Measurements from ENCODE around the gene MMP17.
"Not testable (repeated sequence)": the region's sequence is repeated elsewhere in the genome, so short reads cannot be mapped to it uniquely, and the experiment has no call there.

Gene MMP17

GRCh38 chr12:131883521-131883900, 55.3 kb downstream of the MMP17 start:
- Histone ChIP-seq H3K79me2 (ENCODE audit: low read length) (no peaks in the 10 kb centered on the region), H3K4me3 (ENCODE audit: low read length) (no peak overlapping the region), H3K9me2 (replicated peaks; ENCODE audit: insufficient read depth, low read length) (no peaks in the 10 kb centered on the region), H3K9me3 (replicated peaks; ENCODE audit: insufficient read depth, low read length) (no peaks in the 10 kb centered on the region), H3K36me3 (replicated peaks; ENCODE audit: insufficient read depth, low read length) (no peaks in the 10 kb centered on the region), H2AFZ (ENCODE audit: low read length) (no peak overlapping the region), H3K27me3 (replicated peaks; ENCODE audit: insufficient read depth, low read length) (no peaks in the 10 kb centered on the region; the same call in 1 of the 2 replicates), H3K4me1 (ENCODE audit: low read length) (no peaks in the 10 kb centered on the region), H4K20me1 (ENCODE audit: insufficient read depth, low read length) (no peaks in the 10 kb centered on the region), H3K9ac (ENCODE audit: low read length) (no peak overlapping the region), H3K4me2 (ENCODE audit: low read depth, low read length) (no peak overlapping the region), H3K27ac (ENCODE audit: low read length) (no peak overlapping the region), H3F3A (ENCODE audit: insufficient read depth, low read length) (no peaks in the 10 kb centered on the region)
- TF ChIP-seq EZH2phosphoT487 (IDR thresholded peaks at IDR 0.05; ENCODE audit: low read length) (no peak), EZH2 (optimal IDR thresholded peaks at IDR 0.05; ENCODE audit: low read depth, low read length) (no peak), CTCF (IDR thresholded peaks at IDR 0.05; ENCODE audit: low read length) (no peak)
- no peak for DNase-seq

- H3K4me3 ChIP-seq (ENCODE audit: low read length); H3K9me3 ChIP-seq (replicated peaks; ENCODE audit: insufficient read depth, low read length); H3K27me3 ChIP-seq (replicated peaks; ENCODE audit: insufficient read depth, low read length); H3K9me2 ChIP-seq (replicated peaks; ENCODE audit: insufficient read depth, low read length); H3F3A ChIP-seq (ENCODE audit: insufficient read depth, low read length); H3K27ac ChIP-seq (ENCODE audit: low read length); H3K4me1 ChIP-seq (ENCODE audit: low read length); H3K36me3 ChIP-seq (replicated peaks; ENCODE audit: insufficient read depth, low read length); H2AFZ ChIP-seq (ENCODE audit: low read length); DNase-seq; H3K79me2 ChIP-seq (ENCODE audit: low read length); H3K9ac ChIP-seq (ENCODE audit: low read length); H4K20me1 ChIP-seq (ENCODE audit: insufficient read depth, low read length); H3K4me2 ChIP-seq (ENCODE audit: low read depth, low read length): not testable (repeated sequence)
Observed at GRCh38 chr12:131885076-131885475, 56.9 kb downstream of the MMP17 start.

GRCh38 chr12:131885543-131886057, 57.4 kb downstream of the MMP17 start:
- no peaks in the 10 kb centered on the region for H3K79me2 ChIP-seq (ENCODE audit: low read length)
- H3K4me2 ChIP-seq (ENCODE audit: low read depth, low read length), result no peak overlapping the region
- H4K20me1 ChIP-seq (ENCODE audit: insufficient read depth, low read length), result no peaks in the 10 kb centered on the region
- H3K4me1 ChIP-seq (ENCODE audit: low read length), result no peaks in the 10 kb centered on the region
- no peaks in the 10 kb centered on the region for H3F3A ChIP-seq (ENCODE audit: insufficient read depth, low read length)
- no peaks in the 10 kb centered on the region; the same call in 1 of the 2 replicates for H3K27me3 ChIP-seq (replicated peaks; ENCODE audit: insufficient read depth, low read length)
- H3K4me3 ChIP-seq (ENCODE audit: low read length), result no peak overlapping the region
- no peak overlapping the region for H3K27ac ChIP-seq (ENCODE audit: low read length)
- no peak overlapping the region for H2AFZ ChIP-seq (ENCODE audit: low read length)
- no peaks in the 10 kb centered on the region for H3K9me3 ChIP-seq (replicated peaks; ENCODE audit: insufficient read depth, low read length)
- H3K9me2 ChIP-seq (replicated peaks; ENCODE audit: insufficient read depth, low read length), result no peaks in the 10 kb centered on the region
- no peak for DNase-seq
- no peaks in the 10 kb centered on the region for H3K36me3 ChIP-seq (replicated peaks; ENCODE audit: insufficient read depth, low read length)
- no peak overlapping the region for H3K9ac ChIP-seq (ENCODE audit: low read length)
- no peak for TF ChIP-seq EZH2phosphoT487 (IDR thresholded peaks at IDR 0.05; ENCODE audit: low read length)
- no peak for TF ChIP-seq CTCF (IDR thresholded peaks at IDR 0.05; ENCODE audit: low read length)
- no peak for TF ChIP-seq EZH2 (optimal IDR thresholded peaks at IDR 0.05; ENCODE audit: low read depth, low read length)

- not testable (repeated sequence) for H3K4me3 ChIP-seq (ENCODE audit: low read length); H3K4me2 ChIP-seq (ENCODE audit: low read depth, low read length); DNase-seq; H3K27ac ChIP-seq (ENCODE audit: low read length); H3F3A ChIP-seq (ENCODE audit: insufficient read depth, low read length); H3K79me2 ChIP-seq (ENCODE audit: low read length); H3K4me1 ChIP-seq (ENCODE audit: low read length); H3K9ac ChIP-seq (ENCODE audit: low read length); H3K27me3 ChIP-seq (replicated peaks; ENCODE audit: insufficient read depth, low read length); H4K20me1 ChIP-seq (ENCODE audit: insufficient read depth, low read length); H3K9me3 ChIP-seq (replicated peaks; ENCODE audit: insufficient read depth, low read length); H3K36me3 ChIP-seq (replicated peaks; ENCODE audit: insufficient read depth, low read length); H3K9me2 ChIP-seq (replicated peaks; ENCODE audit: insufficient read depth, low read length); H2AFZ ChIP-seq (ENCODE audit: low read length)
Observed at GRCh38 chr12:131891722-131892121, 63.5 kb downstream of the MMP17 start.
